Neural cell (in vitro differentiated cells): ENCODE results near the gene XIAP. TPM values are rescaled to one million over a fixed set of nuclear protein-coding genes. Genes with fewer than 3 reads are reported as not detected.

Source experiments
- H2AFZ ChIP-seq: fragments of 200-600, 300-800 bp; sonication (generic), shearing (Covaris generic); 2 replicates; pipeline ENCODE4 v1.6.0; 2014; ENCODE audit warnings: low read depth, mild to moderate bottlenecking, antibody characterized with exemption, low read length, moderate library complexity
- H3F3A ChIP-seq: fragments of 200-600 bp; shearing (Covaris generic); 2 replicates; pipeline ENCODE4 v1.6.1; 2016; ENCODE audit warnings: mild to moderate bottlenecking, moderate library complexity, mixed read lengths, antibody characterized with exemption, low read length; ENCODE audit not compliant: insufficient read depth, poor library complexity, severe bottlenecking
- H3K27ac ChIP-seq: fragments of 200-600, 300-800 bp; sonication (generic), shearing (Covaris generic); 2 replicates; pipeline ENCODE4 v1.5.1; 2014; ENCODE audit warnings: mild to moderate bottlenecking, low read length, moderate library complexity
- H3K27me3 ChIP-seq: fragments of 300-800, 200-600 bp; sonication (generic), shearing (Covaris generic); 2 replicates; pipeline ENCODE4 v1.6.0; 2014; ENCODE audit warnings: mild to moderate bottlenecking, low read depth, low read length, moderate library complexity; ENCODE audit not compliant: insufficient read depth
- H3K36me3 ChIP-seq: fragments of 300-800, 200-600 bp; sonication (generic), shearing (Covaris generic); 2 replicates; pipeline ENCODE4 v1.5.1; 2014; ENCODE audit warnings: mild to moderate bottlenecking, antibody characterized with exemption, low read length, moderate library complexity; ENCODE audit not compliant: insufficient read depth
- H3K4me2 ChIP-seq: fragments of 300-800, 200-600 bp; sonication (generic), shearing (Covaris generic); 2 replicates; pipeline ENCODE4 v1.6.0; 2014; ENCODE audit warnings: mild to moderate bottlenecking, low read length
- H3K4me3 ChIP-seq: fragments of 300-800, 200-600 bp; sonication (generic), shearing (Covaris generic); 2 replicates; pipeline ENCODE4 v1.5.1; 2014; ENCODE audit warnings: mild to moderate bottlenecking, low read length, moderate library complexity
- H3K79me2 ChIP-seq: fragments of 200-600 bp; shearing (Covaris generic); replicated peaks from 2 replicates; pipeline ENCODE4 v1.6.0; 2014; ENCODE audit warnings: mild to moderate bottlenecking, low read length, moderate library complexity; ENCODE audit not compliant: insufficient read depth
- H3K9ac ChIP-seq: fragments of 300-800, 200-600 bp; sonication (generic), shearing (Covaris generic); 2 replicates; pipeline ENCODE4 v1.6.1; 2016; ENCODE audit warnings: mild to moderate bottlenecking, low read length, mixed read lengths
- H3K9me2 ChIP-seq: fragments of 200-600 bp; shearing (Covaris generic); 2 replicates; pipeline ENCODE4 v1.6.1; 2016; ENCODE audit warnings: mild to moderate bottlenecking, low read length, mixed read lengths; ENCODE audit not compliant: insufficient read depth
- H3K9me3 ChIP-seq: fragments of 200-600, 300-800 bp; sonication (generic), shearing (Covaris generic); 2 replicates; pipeline ENCODE4 v1.6.1; 2016; ENCODE audit warnings: mild to moderate bottlenecking, mixed run types, low read length, moderate library complexity, mixed read lengths
- H4K20me1 ChIP-seq: fragments of 200-600 bp; shearing (Covaris generic); 2 replicates; pipeline ENCODE4 v1.6.1; 2016; ENCODE audit warnings: mild to moderate bottlenecking, mixed run types; ENCODE audit not compliant: insufficient read depth
- EP300 ChIP-seq: fragments of 450-650 bp; conservative IDR thresholded peaks from 2 replicates; pipeline ENCODE4 v1.6.1; 2014; ENCODE audit warnings: antibody characterized with exemption, mild to moderate bottlenecking, moderate library complexity; ENCODE audit not compliant: poor library complexity, severe bottlenecking
- EZH2 ChIP-seq: fragments of 200-600, 300-800 bp; shearing (Covaris generic), sonication (generic); IDR thresholded peaks from 2 replicates; pipeline ENCODE4 v1.6.1; 2014; ENCODE audit warnings: antibody characterized with exemption, low read length, borderline replicate concordance, mild to moderate bottlenecking; ENCODE audit not compliant: insufficient read depth, poor library complexity, severe bottlenecking
- MXI1 ChIP-seq: fragments of 450-650 bp; conservative IDR thresholded peaks from 2 replicates; pipeline ENCODE4 v1.6.1; 2014; ENCODE audit warnings: antibody characterized with exemption, mild to moderate bottlenecking; ENCODE audit not compliant: poor library complexity, severe bottlenecking
- POLR2AphosphoS5 ChIP-seq: IDR thresholded peaks from 2 replicates; pipeline ENCODE4 v1.6.1; 2012
- RAD21 ChIP-seq: fragments of 450-650 bp; conservative IDR thresholded peaks from 2 replicates; pipeline ENCODE4 v1.6.1; 2014; ENCODE audit warnings: antibody characterized with exemption, mild to moderate bottlenecking, moderate library complexity
- SMC3 ChIP-seq: fragments of 450-650 bp; conservative IDR thresholded peaks from 2 replicates; pipeline ENCODE4 v1.6.1; 2014; ENCODE audit warnings: antibody characterized with exemption, mild to moderate bottlenecking, moderate library complexity; ENCODE audit not compliant: poor library complexity
- TAF1 ChIP-seq: IDR thresholded peaks from 2 replicates; pipeline ENCODE4 v1.6.1; 2012; ENCODE audit warnings: low read depth
- polyA plus RNA-seq: library from polyadenylated mRNA; depleted of rRNA; stranded (reverse); fragments of >200 nt; gene quantifications from 2 replicates; pipeline ENCODE4 v1.2.3, GENCODE V29; 2014
- TF ChIP-seq, protein P1 (sequence below): IDR thresholded peaks from 2 replicates; pipeline ENCODE4 v1.6.1; 2012; ENCODE audit warnings: borderline replicate concordance
- TF ChIP-seq, protein P2 (sequence below): fragments of 450-650 bp; IDR thresholded peaks from 2 replicates; pipeline ENCODE4 v1.5.1; 2014; ENCODE audit warnings: antibody characterized with exemption, mild to moderate bottlenecking, moderate library complexity; ENCODE audit not compliant: poor library complexity, severe bottlenecking

The XIAP gene
- polyA plus RNA-seq, 1 donor from 2014 or later, result 26.6 TPM

DNA sequence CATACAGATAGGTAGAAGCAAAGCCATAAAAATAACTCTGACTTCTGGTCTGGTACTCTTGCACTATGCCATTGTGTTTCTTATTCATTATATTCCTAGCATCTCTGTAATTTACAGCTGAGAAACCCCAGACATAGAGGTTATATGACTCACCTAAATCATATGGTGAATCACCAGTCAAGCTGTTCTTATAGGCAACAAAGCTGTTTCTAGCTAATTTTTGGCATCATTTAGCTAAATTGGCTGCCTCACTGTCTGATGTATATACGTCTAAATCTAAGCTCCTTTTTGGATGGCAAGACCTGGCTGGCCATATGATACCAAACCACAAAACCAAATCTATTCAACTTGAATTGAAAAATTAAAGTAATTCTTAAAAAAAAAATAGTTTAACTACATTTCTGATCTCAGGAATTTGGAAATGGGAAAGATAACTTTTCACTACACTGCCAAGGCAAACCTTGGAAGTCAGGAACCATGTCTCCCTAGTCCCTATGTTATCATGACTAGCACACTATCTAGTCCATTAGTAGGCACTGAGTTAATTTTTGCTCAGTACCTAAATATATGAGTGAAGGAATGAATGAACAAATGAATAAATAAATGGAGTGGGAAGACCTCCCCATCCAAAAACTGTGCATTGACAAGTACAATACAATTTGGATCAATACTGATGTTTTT lies 60.4 kb downstream of the XIAP start:
- no peaks in the 10 kb centered on the region for H3F3A ChIP-seq
- H3K36me3 ChIP-seq, result no peaks in the 10 kb centered on the region
- H3K9me2 ChIP-seq, result no peaks in the 10 kb centered on the region
- no peak overlapping the region for H3K4me2 ChIP-seq
- H3K79me2 ChIP-seq, result no peaks in the 10 kb centered on the region
- no peak overlapping the region for H2AFZ ChIP-seq
- no peak overlapping the region for H3K27ac ChIP-seq
- no peak for TF ChIP-seq EP300
- no peak for TF ChIP-seq SMC3
- TF ChIP-seq TAF1, result no peak
- TF ChIP-seq, protein P1, sequence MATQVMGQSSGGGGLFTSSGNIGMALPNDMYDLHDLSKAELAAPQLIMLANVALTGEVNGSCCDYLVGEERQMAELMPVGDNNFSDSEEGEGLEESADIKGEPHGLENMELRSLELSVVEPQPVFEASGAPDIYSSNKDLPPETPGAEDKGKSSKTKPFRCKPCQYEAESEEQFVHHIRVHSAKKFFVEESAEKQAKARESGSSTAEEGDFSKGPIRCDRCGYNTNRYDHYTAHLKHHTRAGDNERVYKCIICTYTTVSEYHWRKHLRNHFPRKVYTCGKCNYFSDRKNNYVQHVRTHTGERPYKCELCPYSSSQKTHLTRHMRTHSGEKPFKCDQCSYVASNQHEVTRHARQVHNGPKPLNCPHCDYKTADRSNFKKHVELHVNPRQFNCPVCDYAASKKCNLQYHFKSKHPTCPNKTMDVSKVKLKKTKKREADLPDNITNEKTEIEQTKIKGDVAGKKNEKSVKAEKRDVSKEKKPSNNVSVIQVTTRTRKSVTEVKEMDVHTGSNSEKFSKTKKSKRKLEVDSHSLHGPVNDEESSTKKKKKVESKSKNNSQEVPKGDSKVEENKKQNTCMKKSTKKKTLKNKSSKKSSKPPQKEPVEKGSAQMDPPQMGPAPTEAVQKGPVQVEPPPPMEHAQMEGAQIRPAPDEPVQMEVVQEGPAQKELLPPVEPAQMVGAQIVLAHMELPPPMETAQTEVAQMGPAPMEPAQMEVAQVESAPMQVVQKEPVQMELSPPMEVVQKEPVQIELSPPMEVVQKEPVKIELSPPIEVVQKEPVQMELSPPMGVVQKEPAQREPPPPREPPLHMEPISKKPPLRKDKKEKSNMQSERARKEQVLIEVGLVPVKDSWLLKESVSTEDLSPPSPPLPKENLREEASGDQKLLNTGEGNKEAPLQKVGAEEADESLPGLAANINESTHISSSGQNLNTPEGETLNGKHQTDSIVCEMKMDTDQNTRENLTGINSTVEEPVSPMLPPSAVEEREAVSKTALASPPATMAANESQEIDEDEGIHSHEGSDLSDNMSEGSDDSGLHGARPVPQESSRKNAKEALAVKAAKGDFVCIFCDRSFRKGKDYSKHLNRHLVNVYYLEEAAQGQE, result no peak
- TF ChIP-seq, protein P2, sequence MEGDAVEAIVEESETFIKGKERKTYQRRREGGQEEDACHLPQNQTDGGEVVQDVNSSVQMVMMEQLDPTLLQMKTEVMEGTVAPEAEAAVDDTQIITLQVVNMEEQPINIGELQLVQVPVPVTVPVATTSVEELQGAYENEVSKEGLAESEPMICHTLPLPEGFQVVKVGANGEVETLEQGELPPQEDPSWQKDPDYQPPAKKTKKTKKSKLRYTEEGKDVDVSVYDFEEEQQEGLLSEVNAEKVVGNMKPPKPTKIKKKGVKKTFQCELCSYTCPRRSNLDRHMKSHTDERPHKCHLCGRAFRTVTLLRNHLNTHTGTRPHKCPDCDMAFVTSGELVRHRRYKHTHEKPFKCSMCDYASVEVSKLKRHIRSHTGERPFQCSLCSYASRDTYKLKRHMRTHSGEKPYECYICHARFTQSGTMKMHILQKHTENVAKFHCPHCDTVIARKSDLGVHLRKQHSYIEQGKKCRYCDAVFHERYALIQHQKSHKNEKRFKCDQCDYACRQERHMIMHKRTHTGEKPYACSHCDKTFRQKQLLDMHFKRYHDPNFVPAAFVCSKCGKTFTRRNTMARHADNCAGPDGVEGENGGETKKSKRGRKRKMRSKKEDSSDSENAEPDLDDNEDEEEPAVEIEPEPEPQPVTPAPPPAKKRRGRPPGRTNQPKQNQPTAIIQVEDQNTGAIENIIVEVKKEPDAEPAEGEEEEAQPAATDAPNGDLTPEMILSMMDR, result no peak
- TF ChIP-seq RAD21, result no peak
- H3K9me3 ChIP-seq, result no peaks in the 10 kb centered on the region
- H4K20me1 ChIP-seq, result no peaks in the 10 kb centered on the region
- no peak overlapping the region for H3K9ac ChIP-seq
- no peak overlapping the region for H3K4me3 ChIP-seq
- no peaks in the 10 kb centered on the region for H3K27me3 ChIP-seq

DNA sequence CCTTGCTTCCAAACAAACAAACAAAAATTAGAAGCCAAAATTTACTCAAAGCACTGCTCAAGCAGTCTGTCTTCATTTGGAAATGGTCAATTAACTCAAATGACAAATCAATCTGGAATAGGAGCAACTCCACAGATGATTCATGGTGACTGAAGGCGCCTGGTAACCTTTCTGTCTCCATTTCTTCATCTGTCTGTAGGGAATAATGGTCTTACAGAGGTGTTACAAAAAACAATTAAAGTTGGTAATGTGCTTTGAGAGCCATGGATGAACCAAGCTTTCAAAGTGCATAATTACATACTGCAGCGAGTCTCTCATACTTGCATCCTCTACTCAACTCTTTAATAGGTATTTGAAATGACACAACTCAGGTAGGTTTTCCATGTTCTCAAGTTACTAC lies 63.4 kb downstream of the XIAP start:
- no peaks in the 10 kb centered on the region for H3K79me2 ChIP-seq
- H3K36me3 ChIP-seq, result no peaks in the 10 kb centered on the region
- no peaks in the 10 kb centered on the region for H4K20me1 ChIP-seq
- H3K9me2 ChIP-seq, result no peaks in the 10 kb centered on the region
- H3K4me3 ChIP-seq, result no peak overlapping the region
- H3K4me2 ChIP-seq, result no peak overlapping the region
- H3K27me3 ChIP-seq, result no peaks in the 10 kb centered on the region
- no peak overlapping the region for H3K27ac ChIP-seq
- no peak overlapping the region for H3K9ac ChIP-seq
- H3F3A ChIP-seq, result no peaks in the 10 kb centered on the region
- no peak overlapping the region for H2AFZ ChIP-seq
- TF ChIP-seq MXI1, result no peak
- TF ChIP-seq POLR2AphosphoS5, result no peak
- no peak for TF ChIP-seq EZH2
- TF ChIP-seq, protein P1, result no peak
- TF ChIP-seq, protein P2, result no peak
- no peak for TF ChIP-seq TAF1
- no peak for TF ChIP-seq RAD21
- TF ChIP-seq SMC3, result no peak
- TF ChIP-seq EP300, result no peak
- no peaks in the 10 kb centered on the region for H3K9me3 ChIP-seq
